HG02759 (cell line): ENCODE results near the gene DLAT.
"Not testable (repeated sequence)": the region's sequence is repeated elsewhere in the genome, so short reads cannot be mapped to it uniquely, and the experiment has no call there.

Source experiments
- ATAC-seq: cut with Tn5 transposase; IDR thresholded peaks from one replicate; pipeline ENCODE4 v1.9.1; 2021; ENCODE audit warnings: mild to moderate bottlenecking, moderate library complexity; ENCODE audit not compliant: unreplicated experiment

DLAT gene

GRCh38 chr11:112024773-112025678, at the start of gene DLAT:
DLAT (plus strand) TSS chr11:112025408; CDS start chr11:112025473, 65 bp downstream.
- ATAC-seq = peak; percentile 74

GRCh38 chr11:111976119-111976766, 49.0 kb upstream of the DLAT start:
- no peak for ATAC-seq

GRCh38 chr11:111976767-111977145, 48.5 kb upstream of the DLAT start:
- ATAC-seq = no peak

- ATAC-seq = peak; percentile 52
Observed at GRCh38 chr11:111977146-111978027, 47.8 kb upstream of the DLAT start.

- ATAC-seq = no peak
Observed at GRCh38 chr11:111978028-111978771, 47.0 kb upstream of the DLAT start.

- no peak for ATAC-seq
Observed at GRCh38 chr11:111980062-111980461, 45.1 kb upstream of the DLAT start.

- ATAC-seq = no peak
Observed at GRCh38 chr11:111981270-111981669, 43.9 kb upstream of the DLAT start.

GRCh38 chr11:111982019-111982464, 43.2 kb upstream of the DLAT start:
- no peak for ATAC-seq

- ATAC-seq = no peak
Observed at GRCh38 chr11:111982541-111983186, 42.5 kb upstream of the DLAT start.

- ATAC-seq = no peak
Observed at GRCh38 chr11:111983187-111983986, 41.8 kb upstream of the DLAT start.

- no peak for ATAC-seq
Observed at GRCh38 chr11:111986589-111986988, 38.6 kb upstream of the DLAT start.

GRCh38 chr11:111990381-111990780, 34.8 kb upstream of the DLAT start:
- no peak for ATAC-seq

- no peak for ATAC-seq
Observed at GRCh38 chr11:111992206-111992855, 32.9 kb upstream of the DLAT start.

- ATAC-seq = no peak
Observed at GRCh38 chr11:111996129-111996528, 29.1 kb upstream of the DLAT start.

- ATAC-seq = not testable (repeated sequence)
Observed at GRCh38 chr11:111996669-111997068, 28.5 kb upstream of the DLAT start.

- no peak for ATAC-seq
Observed at GRCh38 chr11:111999111-111999510, 26.1 kb upstream of the DLAT start.

GRCh38 chr11:112000703-112001102, 24.5 kb upstream of the DLAT start:
- no peak for ATAC-seq

GRCh38 chr11:112002491-112003216, 22.6 kb upstream of the DLAT start:
- no peak for ATAC-seq
